ENCODE data around the gene ZMAT3. TPM values are rescaled to one million over a fixed set of nuclear protein-coding genes. Genes with fewer than 3 reads are reported as not detected.

The ZMAT3 gene
- total and polyA plus RNA-seq, 2 of the 4 experiments (the other 2 are of a cell fraction), result 11.7 to 14.3 TPM

DNA sequence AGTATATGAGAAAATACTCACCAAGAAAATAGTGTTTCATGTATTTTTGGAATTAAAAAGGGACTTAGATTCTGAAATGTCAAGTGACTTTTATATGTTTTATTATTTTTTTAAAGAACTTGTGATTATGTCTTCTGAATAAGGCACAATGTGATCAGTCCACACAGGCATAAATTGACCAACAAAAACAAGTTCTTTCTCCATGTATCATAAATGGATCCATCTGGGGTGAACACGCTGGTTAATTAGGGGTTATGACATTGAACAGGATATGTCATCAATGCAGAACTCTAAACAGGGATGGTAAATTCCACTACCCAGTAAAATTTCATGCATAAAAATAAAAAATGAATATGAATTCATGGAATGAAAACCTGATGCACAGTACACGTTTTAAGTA lies 45.2 kb upstream of the ZMAT3 start:
- dilution Hi-C loops (cut with HindIII; ENCODE audit: low sequenced_read_pairs, unreplicated experiment), result loop anchor here (25.0 kb wide), 1 partner anchor 170 kb away; no protein-coding TSS in a partner anchor
- no peak for ATAC-seq (ENCODE audit: low read depth)
- CTCF ChIA-PET, result interaction anchor here (1.5 kb wide), 1 partner anchor 11 kb away, joined by 3 read pairs; no protein-coding TSS in a partner anchor

More for the DNA sequence above, 45.2 kb upstream of the ZMAT3 start:
- Histone ChIP-seq H3K79me1 (ENCODE audit: low read depth in 1 of 2, low read length in 2 of 2) (no peaks in the 10 kb centered on the region), H3K36me3 (ENCODE audit: control insufficient read depth, insufficient read depth, low read length) (no peaks in the 10 kb centered on the region), H2AFZ (replicated peaks; ENCODE audit: low read length, poor library complexity) (no peak overlapping the region), H4K8ac (ENCODE audit: low read depth in 2 of 2, low read length in 2 of 2) (no peak overlapping the region), H2BK15ac (ENCODE audit: low read depth, low read length) (0 out of 3 replicates have a peak overlapping the region, but pooled peaks have one; percentile 43), H4K91ac (ENCODE audit: insufficient read depth, low read depth, low read length) (no peak overlapping the region), H3K4me1 (ENCODE audit: control insufficient read depth, insufficient read depth, low read length) (peaks cover 12% of the 10 kb centered on the region), H2BK5ac (ENCODE audit: low read depth, low read length, poor library complexity, severe bottlenecking) (no peak overlapping the region), H3K23ac (ENCODE audit: low read depth, low read length) (no peak overlapping the region), H3K27ac (ENCODE audit: insufficient read depth, low read length) (no peak overlapping the region), H3K27me3 (ENCODE audit: control insufficient read depth, insufficient read depth, low read length) (no peaks in the 10 kb centered on the region), H3K56ac (ENCODE audit: extremely low read depth, insufficient read depth, low read length) (no peak overlapping the region), H3K18ac (ENCODE audit: low read depth, low read length) (no peak overlapping the region; the same call in 1 of the 2 replicates), H3K4ac (ENCODE audit: low read depth, low read length) (no peak overlapping the region), H3K9me1 (ENCODE audit: insufficient read depth, low read length) (peaks cover 5% of the 10 kb centered on the region; the same call in 1 of the 2 replicates), H3K9ac (ENCODE audit: low read depth, low read length) (no peak overlapping the region), H2BK120ac (ENCODE audit: low read depth, low read length) (no peak overlapping the region), H2AK9ac (replicated peaks; ENCODE audit: low read depth, low read length, poor library complexity) (no peak overlapping the region), H4K5ac (ENCODE audit: low read depth, low read length) (no peak overlapping the region), H3K4me3 (ENCODE audit: insufficient read depth, low read depth, low read length) (no peak overlapping the region), H3K4me2 (ENCODE audit: low read depth, low read length) (no peak overlapping the region), H3K9me3 (ENCODE audit: control insufficient read depth, insufficient read depth, low read length) (no peaks in the 10 kb centered on the region), H2BK20ac (ENCODE audit: low read depth, low read length) (no peak overlapping the region), H3K14ac (replicated peaks; ENCODE audit: low read depth, low read length) (no peak overlapping the region), H4K20me1 (ENCODE audit: insufficient read depth, low read length) (no peaks in the 10 kb centered on the region), H2AK5ac (ENCODE audit: low read depth, low read length) (no peak overlapping the region)
- no CpG with 5 or more reads among the region's 2 CpGs for WGBS, 2 experiments (ENCODE audit: extremely low coverage in 2 of 2, insufficient read length in 1 of 2)
- POLR2A ChIA-PET (ENCODE audit: unreplicated experiment), result no interaction called here
- TF ChIP-seq CEBPB (IDR thresholded peaks at IDR 0.05; ENCODE audit: low read depth, low read length) (no peak), NFE2L2 (IDR thresholded peaks at IDR 0.05; ENCODE audit: low read depth, low read length) (no peak), MXI1 (IDR thresholded peaks at IDR 0.05; ENCODE audit: borderline replicate concordance, low read depth, low read length) (no peak), POLR2A (IDR thresholded peaks at IDR 0.05; ENCODE audit: low read depth, low read length) (no peak), MAFK (IDR thresholded peaks at IDR 0.05; ENCODE audit: low read depth, low read length) (no peak), RAD21 (IDR thresholded peaks at IDR 0.05; ENCODE audit: low read length) (no peak), BHLHE40 (IDR thresholded peaks at IDR 0.05; ENCODE audit: low read depth, low read length) (no peak), MAZ (IDR thresholded peaks at IDR 0.05; ENCODE audit: borderline replicate concordance, low read depth, low read length) (no peak), ELK1 (IDR thresholded peaks at IDR 0.05; ENCODE audit: borderline replicate concordance, low read depth, low read length) (no peak), RCOR1 (IDR thresholded peaks at IDR 0.05; ENCODE audit: insufficient replicate concordance, low read length) (no peak), FOS (IDR thresholded peaks at IDR 0.05; ENCODE audit: low read depth, low read length) (no peak), SMC3 (IDR thresholded peaks at IDR 0.05; ENCODE audit: low read depth, low read length) (no peak), CHD1 (IDR thresholded peaks at IDR 0.05; ENCODE audit: low read depth, low read length) (no peak), RFX5 (IDR thresholded peaks at IDR 0.05; ENCODE audit: low read depth, low read length) (no peak)
- TF ChIP-seq, protein P1, sequence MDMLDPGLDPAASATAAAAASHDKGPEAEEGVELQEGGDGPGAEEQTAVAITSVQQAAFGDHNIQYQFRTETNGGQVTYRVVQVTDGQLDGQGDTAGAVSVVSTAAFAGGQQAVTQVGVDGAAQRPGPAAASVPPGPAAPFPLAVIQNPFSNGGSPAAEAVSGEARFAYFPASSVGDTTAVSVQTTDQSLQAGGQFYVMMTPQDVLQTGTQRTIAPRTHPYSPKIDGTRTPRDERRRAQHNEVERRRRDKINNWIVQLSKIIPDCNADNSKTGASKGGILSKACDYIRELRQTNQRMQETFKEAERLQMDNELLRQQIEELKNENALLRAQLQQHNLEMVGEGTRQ (IDR thresholded peaks at IDR 0.05; ENCODE audit: low read depth, low read length), result no peak
- TF ChIP-seq, protein P2, sequence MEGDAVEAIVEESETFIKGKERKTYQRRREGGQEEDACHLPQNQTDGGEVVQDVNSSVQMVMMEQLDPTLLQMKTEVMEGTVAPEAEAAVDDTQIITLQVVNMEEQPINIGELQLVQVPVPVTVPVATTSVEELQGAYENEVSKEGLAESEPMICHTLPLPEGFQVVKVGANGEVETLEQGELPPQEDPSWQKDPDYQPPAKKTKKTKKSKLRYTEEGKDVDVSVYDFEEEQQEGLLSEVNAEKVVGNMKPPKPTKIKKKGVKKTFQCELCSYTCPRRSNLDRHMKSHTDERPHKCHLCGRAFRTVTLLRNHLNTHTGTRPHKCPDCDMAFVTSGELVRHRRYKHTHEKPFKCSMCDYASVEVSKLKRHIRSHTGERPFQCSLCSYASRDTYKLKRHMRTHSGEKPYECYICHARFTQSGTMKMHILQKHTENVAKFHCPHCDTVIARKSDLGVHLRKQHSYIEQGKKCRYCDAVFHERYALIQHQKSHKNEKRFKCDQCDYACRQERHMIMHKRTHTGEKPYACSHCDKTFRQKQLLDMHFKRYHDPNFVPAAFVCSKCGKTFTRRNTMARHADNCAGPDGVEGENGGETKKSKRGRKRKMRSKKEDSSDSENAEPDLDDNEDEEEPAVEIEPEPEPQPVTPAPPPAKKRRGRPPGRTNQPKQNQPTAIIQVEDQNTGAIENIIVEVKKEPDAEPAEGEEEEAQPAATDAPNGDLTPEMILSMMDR (conservative IDR thresholded peaks at IDR 0.05; ENCODE audit: low read depth, low read length), result no peak
- intact Hi-C loops (cut with micrococcal nuclease), result no loop called here
- BruUV-seq (replicated peaks), result no TSS peak
- in situ Hi-C loops (cut with MboI; ENCODE audit: low sequenced_read_pairs), result no loop called here
- no peak for DNase-seq

Measured in IMR-90 (cell line).